Measurements from ENCODE around the gene HOXB9. TPM values are rescaled to one million over a fixed set of nuclear protein-coding genes. Genes with fewer than 3 reads are reported as not detected.
A peak's percentile ranks its signal among the peaks of the same experiment; 100 is the strongest.

HOXB9 gene
- total RNA-seq, 1 experiment from 2014 or later: 4.1 TPM

- DNase-seq (ENCODE audit: low read depth): peak; percentile 35
Observed at GRCh38 chr17:48624544-48625494, 1.3 kb downstream of the HOXB9 start.

GRCh38 chr17:48624118-48624517 lies 2.0 kb downstream of the HOXB9 start:
- no peak for DNase-seq (ENCODE audit: low read depth)

- DNase-seq (ENCODE audit: low read depth): no peak
Observed at GRCh38 chr17:48623583-48623982, 2.6 kb downstream of the HOXB9 start.

GRCh38 chr17:48622857-48623256 lies 3.3 kb downstream of the HOXB9 start:
- no peak for DNase-seq (ENCODE audit: low read depth)

- DNase-seq (ENCODE audit: low read depth): no peak
Observed at GRCh38 chr17:48621410-48622392, 4.5 kb downstream of the HOXB9 start.

GRCh38 chr17:48620461-48621139 lies 5.6 kb downstream of the HOXB9 start:
- DNase-seq (ENCODE audit: low read depth): no peak

GRCh38 chr17:48619826-48620449 lies 6.2 kb downstream of the HOXB9 start:
- no peak for DNase-seq (ENCODE audit: low read depth)

GRCh38 chr17:48618256-48618896 lies 7.8 kb downstream of the HOXB9 start:
- peak; percentile 77 for DNase-seq (ENCODE audit: low read depth)

- DNase-seq (ENCODE audit: low read depth): no peak
Observed at GRCh38 chr17:48617471-48618255, 8.5 kb downstream of the HOXB9 start.

GRCh38 chr17:48616717-48617470 lies 9.3 kb downstream of the HOXB9 start:
- DNase-seq (ENCODE audit: low read depth): no peak

- no peak for DNase-seq (ENCODE audit: low read depth)
Observed at GRCh38 chr17:48615963-48616716, 10.0 kb downstream of the HOXB9 start.

GRCh38 chr17:48615047-48615962 lies 10.9 kb downstream of the HOXB9 start, which contains the start of gene HOXB8:
Gene HOXB8 (minus strand): TSS chr17:48615292. CDS start chr17:48614704, 588 bp downstream.
- DNase-seq (ENCODE audit: low read depth): no peak

- DNase-seq (ENCODE audit: low read depth): no peak
Observed at GRCh38 chr17:48613862-48614694, 12.1 kb downstream of the HOXB9 start.

GRCh38 chr17:48612854-48613691 lies 13.1 kb downstream of the HOXB9 start:
- peak; percentile 64 for DNase-seq (ENCODE audit: low read depth)

- DNase-seq (ENCODE audit: low read depth): peak; percentile 33
Observed at GRCh38 chr17:48612456-48612853, 13.7 kb downstream of the HOXB9 start.
